ENCODE results near the gene EDN2. TPM values are rescaled to one million over a fixed set of nuclear protein-coding genes. Genes with fewer than 3 reads are reported as not detected.

The EDN2 gene
- total and polyA plus RNA-seq, 2 of the 8 experiments (the other 6 are each of a cell fraction or from before 2014, with no cell fraction given) = 0.32 to 0.39 TPM

- TF ChIP-seq RAD21 (IDR thresholded peaks at IDR 0.05 in 1 of 2, conservative IDR thresholded peaks at IDR 0.05 in 1 of 2; ENCODE audit: low read depth in 2 of 2, low read length in 2 of 2) = no peak
- no peak for TF ChIP-seq FOSL1 (IDR thresholded peaks at IDR 0.05; ENCODE audit: insufficient read depth, low read depth, low read length)
- TF ChIP-seq RNF2 (IDR thresholded peaks at IDR 0.05; ENCODE audit: borderline replicate concordance, low read depth, low read length, missing control alignments, poor library complexity, severe bottlenecking) = no peak
- TF ChIP-seq POLR2A (IDR thresholded peaks at IDR 0.05; ENCODE audit: control extremely low read depth in 1 of 2, low read depth in 2 of 2, low read length in 2 of 2) = no peak
- TF ChIP-seq HDAC2 (IDR thresholded peaks at IDR 0.05; ENCODE audit: borderline replicate concordance in 1 of 2, low read depth in 2 of 2, low read length in 2 of 2) = no peak
- no peak for TF ChIP-seq SP1 (IDR thresholded peaks at IDR 0.05; ENCODE audit: low read depth, low read length)
- TF ChIP-seq TAF1 (IDR thresholded peaks at IDR 0.05; ENCODE audit: low read depth, low read length) = no peak
Observed at GRCh38 chr1:41473738-41474362, 10.6 kb downstream of the EDN2 start (continued).
